ENCODE data around the gene CYBC1. TPM values are rescaled to one million over a fixed set of nuclear protein-coding genes. Genes with fewer than 3 reads are reported as not detected.
"Not testable (repeated sequence)": the region's sequence is repeated elsewhere in the genome, so short reads cannot be mapped to it uniquely, and the experiment has no call there.

CYBC1 gene
- polyA plus RNA-seq, 1 donor: 39.6 TPM

DNA sequence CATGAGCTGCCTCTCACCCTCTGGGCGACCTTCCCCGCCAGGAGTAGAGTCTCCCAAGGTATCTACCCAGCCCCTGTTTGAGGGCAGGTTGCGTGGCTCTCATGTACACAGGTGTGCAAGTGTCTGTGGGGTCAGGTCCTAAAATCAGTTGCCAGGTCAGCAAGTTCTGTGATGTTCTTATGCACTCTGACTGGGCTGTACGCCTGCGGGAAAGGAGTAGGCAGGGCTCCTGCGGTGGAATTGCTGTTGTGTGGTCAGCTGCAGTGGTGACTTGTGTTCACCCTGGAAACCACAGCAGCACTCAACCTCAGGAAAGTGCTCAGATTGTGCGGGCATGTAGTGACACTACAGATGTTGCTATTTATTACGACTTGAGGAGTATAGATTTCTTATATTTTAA is 27.4 kb upstream of the CYBC1 start:
- no peak for DNase-seq

DNA sequence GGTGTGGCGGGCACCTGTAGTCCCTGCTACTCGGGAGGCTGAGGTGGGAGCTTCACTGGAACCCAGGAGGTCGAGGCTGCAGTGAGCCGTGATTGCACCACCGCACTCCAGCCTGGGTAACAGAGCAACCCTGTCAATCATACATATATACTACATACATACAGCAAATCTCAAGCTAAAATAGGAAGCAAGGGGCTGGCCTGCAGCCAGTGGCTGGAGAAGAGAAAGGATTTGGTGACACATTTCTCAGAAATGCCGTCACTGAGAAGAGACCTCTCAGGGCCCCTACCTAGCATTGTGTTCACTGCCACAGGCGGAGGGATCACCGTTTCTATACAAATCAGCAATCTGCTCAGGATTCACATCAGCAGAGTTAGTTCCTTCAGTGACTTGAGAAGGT is 24.9 kb upstream of the CYBC1 start:
- no peak for DNase-seq

DNA sequence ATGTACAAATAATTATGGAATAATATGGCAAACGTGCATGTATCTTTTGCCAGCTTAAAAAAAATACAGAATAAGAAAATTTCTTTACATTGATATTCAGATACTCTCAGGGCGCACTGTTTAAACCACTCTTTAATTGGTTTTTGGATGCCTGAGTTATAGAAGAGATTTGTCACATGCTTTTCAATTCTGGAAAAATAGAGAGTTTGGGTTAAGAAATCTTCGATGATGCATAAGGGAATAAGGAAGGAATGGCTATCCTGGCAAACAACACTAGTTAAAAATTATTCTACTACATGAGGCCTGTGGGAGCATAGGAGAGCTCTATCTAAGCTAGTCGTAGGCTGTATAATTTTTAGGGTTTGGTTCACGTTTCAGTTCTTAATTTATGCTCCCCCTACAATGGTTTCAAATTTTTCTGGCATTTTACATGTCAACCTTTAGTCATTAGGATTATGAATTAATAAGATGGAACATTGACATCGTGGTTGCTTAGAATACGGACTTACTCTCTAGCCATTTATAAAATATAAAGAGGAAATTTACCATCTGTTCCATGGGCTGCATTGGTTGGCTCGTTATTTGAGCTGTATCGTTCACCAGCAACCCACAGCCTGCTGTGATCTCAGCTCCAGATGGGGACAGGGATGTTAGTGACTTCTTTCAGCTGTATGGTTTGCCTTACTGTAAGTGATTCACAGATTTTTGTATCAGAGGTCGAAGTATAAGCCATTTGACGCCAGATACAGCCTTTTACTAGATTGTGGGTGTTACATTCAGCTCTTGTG is 23.9 kb upstream of the CYBC1 start:
- DNase-seq: no peak

DNA sequence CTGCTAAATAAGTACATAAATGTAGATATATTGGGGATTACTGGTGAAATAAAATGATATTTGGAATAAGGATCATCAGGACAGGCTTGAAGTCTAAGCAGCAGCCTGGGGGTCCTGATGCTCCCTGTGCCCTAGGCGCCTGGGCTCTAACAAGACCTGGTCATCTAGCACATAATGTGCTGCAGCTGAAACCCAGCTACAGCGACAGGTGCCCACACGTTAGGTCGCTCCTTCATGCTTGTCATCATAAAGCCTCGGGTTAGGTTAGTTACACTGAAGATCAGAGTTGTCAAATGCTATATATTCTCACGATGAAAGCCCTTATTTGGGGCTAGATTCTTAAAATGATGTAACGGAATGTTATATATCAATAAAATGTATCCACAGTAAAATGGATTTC is 19.5 kb upstream of the CYBC1 start:
- DNase-seq: no peak

DNA sequence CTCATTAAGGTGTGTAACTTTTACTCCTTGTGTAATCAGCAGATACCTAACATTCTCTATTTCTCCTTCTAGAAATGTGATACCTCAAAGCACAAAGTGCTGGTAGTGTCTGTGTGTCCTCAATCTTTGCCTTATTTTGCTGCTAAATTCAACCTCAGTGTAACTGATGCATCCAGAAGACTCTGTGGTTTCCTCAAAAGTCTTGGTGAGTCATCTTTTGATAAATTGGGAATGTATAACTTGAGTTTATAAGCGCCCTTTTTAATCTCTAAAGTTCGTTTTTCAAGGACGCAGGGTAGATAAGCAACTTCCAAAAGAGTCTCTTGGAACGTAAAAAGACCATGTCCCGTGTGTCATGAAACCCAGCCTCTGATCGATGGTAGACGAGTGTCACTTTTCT is 18.1 kb upstream of the CYBC1 start:
- no peak for DNase-seq

DNA sequence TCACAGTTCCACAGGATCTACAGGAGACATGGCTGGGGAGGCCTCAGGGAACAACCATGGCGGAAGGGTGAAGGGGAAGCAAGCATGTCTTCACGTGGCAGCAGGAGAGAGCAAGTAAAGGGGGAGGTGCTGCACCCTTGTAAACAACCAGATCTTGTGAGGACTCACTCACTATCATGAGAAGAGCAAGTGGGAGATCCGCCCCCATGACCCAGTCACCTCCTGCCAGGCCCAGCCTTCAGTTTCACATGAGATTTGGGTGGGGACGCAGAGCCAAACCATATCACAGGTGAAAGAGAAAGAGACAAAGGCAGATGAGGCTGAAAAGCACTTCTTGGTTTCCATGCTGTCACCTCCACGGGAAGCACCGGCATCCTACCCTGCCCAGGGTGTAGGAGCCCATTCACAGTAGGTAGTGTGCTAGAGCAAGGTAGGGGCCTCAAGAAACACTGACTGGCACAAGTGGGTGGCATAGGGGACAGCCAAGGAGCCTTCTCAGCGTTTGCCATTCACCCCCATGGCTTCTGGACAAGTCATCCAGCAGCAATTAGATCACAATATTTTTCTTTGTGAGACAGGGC is 14.6 kb upstream of the CYBC1 start:
- DNase-seq: no peak

DNA sequence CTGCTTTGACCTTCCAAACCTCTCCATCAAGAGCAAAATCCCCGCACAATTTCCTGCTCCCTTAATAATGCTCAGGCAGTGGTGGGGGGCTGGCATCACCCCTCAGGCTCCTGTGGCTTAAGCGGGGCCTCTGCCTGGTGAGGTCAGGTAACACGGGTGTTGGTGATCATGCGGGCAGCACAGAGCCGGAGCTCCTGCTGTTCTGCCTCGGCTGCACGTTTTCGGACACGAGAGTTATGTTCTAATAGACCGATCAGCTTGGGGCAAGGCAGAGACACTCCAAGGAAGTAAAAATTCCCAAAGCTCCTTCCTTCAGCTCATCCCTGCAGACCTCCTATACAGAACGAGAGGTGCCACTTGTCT is 14.0 kb upstream of the CYBC1 start:
- DNase-seq: no peak

DNA sequence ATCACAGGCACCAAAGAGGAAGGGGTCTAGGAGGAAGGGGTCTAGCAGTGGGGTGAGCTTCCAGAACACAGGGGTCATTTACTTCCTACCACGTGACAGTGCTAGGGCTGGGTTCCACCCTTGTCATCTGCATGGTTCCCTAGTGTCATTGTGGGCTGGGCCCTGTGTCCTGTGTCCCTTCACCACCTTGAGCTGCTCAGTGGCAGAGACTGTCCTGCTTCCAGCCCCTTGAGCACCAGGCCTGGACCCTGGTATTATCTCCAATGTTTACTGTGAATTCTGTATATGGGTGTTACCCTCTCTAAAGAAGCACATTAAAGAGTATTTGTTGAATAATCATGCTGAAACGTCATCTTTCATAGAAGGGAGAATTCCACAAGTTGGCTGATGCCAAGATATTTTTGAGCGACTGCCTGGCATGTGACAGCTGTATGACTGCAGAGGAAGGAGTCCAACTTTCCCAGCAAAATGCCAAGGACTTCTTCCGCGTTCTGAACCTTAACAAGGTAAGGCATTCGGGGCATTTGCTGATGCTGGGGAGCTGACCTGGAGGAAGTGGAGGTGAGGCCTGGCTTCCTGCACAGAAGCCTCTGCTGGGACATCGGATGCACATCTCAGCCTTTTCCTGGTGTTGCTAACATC is 13.5 kb upstream of the CYBC1 start:
- DNase-seq: no peak

DNA sequence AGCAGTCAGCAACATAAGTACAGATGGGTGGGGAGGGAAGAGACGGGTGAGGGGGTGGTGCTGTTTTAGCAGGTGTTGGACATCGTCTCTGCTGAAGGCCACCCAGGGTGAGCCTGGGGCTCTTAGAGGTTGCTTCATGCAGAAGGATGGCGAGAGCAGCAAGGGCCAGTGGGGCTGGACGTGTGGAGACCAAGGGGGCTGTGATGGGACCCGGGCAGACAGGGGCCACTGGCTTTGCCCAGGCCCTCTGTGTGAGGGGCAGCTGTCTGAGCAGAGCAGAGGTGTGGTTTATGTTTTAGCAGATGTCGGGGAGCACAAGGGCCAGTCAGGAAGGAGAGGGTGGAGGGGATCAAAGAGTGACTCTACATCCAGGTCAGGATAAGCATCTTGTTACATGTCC is 12.8 kb upstream of the CYBC1 start:
- DNase-seq: no peak

DNA sequence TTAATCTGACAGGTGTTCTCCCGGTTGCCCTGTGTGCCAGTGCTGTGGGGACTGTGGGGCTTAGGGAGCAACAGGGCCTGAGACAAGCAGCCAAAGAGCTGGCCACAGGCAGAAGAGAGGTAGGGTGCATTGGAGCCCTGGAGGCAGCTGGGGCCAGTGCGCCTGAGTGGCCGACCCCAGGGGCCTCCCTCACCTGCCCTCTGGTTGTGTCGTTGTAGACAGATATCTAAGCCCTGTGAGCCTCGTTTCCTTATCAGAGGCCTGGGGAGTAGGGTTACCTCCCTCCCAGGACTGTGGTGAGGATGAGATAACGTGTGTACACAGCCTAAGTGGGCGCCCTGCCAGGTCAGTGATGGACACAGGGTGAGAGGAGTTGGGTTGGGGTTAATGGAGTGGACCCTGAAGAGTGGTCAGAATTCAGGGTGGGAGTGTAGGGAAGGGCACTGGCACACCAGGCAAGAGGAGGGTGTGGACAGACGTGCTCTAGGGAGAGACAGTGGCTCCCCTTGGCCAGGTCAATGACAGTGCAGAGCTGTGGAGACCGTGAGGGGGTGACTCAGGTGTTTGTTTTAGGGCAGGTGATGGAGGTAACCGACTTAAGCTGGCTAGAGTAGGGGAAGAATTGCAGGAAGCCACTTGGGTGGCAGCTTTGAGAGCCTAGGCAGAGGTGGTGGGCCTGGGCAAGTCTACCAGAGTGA is 11.4 kb upstream of the CYBC1 start:
- DNase-seq: no peak

DNA sequence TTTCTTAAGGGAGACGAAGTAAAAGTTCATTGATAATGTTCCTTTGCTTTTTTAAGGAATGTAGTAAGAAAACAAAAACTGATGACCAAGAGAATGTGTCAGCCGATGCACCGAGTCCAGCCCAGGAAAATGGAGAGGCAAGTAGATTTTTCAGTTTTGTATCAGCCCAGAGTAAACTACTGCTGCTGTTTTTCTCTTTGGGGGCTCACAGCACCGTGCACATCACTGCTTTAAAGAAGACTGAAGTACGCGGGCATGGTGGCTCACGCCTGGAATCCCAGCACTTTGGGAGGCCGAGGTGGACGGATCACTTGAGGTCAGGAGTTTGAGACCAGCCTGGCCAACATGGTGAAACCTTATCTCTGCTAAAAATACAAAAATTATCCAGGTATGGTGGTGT is 9.4 kb upstream of the CYBC1 start:
- DNase-seq: not testable (repeated sequence)

DNA sequence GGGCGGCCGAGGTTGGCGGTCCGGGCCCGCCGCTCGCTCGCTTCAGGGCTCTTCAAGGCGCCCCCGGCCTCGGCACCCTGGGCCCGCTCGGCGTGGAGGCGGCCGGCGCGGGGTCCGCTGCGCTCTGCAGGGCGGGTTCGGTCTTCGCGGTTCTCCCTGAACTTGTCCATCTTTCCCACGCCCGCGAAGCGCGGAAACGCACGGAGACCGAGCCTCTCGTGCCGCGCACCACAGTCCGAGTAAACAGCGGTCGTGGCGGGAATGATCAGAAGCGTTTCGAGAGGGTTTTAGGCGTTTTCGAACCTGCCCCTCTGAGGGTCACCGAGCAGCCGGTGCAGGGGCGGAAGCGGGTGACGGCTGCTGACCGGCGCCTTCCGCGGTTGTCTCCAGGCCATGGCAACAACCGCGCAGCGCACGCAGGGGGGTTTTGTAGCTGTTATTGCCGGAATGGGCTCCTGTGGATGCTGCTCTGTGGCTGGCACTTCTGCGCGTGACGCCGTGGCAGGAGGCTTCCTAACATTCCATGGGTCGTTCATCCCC is 8.4 kb upstream of the CYBC1 start:
- no peak for DNase-seq

DNA sequence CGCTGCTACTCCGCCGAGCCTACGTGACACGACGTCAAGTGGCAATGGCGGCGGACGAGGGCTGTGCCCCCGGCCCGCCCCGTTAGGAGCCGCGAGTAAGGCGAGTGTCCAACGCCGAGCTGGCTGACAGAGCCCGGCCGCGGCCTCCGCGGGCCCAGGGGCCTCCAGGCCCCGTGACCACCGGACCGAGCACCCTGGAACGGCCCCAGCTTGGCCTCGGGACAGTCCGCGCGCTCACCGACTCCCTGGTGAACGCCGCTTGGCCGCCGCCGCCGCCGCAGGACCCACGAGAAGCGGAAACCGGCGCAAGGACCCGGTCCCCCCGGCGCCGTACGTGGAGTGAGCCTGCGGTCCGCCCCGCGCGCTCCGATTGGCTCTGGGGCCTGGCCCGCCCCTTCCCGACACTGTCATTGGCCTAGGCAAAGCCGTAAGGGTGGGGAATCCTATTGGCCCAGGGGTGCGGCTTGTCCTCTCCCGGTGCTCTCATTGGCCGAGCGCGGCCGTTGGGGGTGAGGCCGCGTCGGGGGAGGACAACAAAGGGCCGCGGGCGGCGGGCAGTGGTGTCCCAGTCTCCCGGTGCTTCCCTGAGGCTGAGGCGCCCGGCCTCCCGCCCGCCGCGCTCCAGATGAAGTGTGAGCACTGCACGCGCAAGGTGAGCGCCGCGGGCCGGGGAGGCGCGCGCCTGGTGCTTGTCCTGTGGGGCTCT is 7.8 kb upstream of the CYBC1 start, which contains the start of gene NARF:
Gene NARF (plus strand): TSS at position 563 of the 706 bp plus-strand sequence. CDS start 63 bp downstream, at position 626.
- peak; percentile 98 for DNase-seq

DNA sequence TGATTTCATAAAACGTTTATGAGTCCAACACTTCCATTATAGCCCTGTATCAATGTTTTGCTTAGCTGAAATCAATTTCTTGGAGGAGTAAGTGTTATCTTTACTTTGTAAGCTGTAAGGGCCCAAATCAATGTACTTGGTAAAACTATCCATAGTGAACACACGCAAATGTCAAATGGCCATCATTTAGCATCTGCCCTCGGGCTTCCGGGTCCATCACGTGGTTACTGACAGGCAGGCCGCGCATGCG is 7.3 kb upstream of the CYBC1 start:
- DNase-seq: no peak

DNA sequence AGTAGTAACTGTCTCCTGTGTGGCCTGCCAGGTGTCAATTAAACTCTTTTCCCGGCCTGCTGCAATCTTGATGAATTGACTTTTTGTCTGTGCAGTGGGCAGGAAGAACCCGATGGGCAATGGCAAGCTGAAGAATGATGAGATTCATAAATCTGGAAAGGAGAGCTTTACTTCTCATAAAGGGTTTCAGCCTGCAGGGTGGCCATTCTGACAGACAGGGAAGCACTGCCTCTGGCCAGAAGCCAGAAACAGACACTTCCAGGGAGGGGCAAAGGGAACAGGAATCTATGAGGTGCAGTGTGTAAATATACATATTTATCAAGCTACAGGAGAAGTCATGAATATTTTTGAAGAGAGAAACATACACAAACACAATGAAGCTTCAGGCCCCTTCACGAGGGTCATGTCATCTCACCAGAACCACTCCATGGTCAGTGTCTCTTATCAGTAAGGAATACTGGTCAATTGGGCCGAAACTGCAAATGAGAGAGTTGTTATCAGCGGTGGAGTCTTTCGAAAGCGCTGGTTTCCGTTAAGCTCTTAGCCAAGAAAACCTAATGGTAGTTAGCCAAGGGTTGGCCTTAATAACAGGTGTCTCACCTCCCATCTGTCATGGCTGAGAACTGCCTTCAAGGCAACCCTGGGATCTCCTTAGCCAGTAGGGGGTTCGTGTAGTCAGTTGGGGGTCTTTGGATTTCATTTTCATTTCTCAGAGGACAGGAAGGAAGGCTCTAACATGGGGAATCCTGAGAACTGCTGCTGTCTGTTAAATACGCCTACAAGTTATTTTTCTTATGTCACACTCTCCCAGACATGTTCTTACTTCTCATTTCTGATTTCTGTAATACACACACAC is 6.7 kb upstream of the CYBC1 start:
- no peak for DNase-seq

DNA sequence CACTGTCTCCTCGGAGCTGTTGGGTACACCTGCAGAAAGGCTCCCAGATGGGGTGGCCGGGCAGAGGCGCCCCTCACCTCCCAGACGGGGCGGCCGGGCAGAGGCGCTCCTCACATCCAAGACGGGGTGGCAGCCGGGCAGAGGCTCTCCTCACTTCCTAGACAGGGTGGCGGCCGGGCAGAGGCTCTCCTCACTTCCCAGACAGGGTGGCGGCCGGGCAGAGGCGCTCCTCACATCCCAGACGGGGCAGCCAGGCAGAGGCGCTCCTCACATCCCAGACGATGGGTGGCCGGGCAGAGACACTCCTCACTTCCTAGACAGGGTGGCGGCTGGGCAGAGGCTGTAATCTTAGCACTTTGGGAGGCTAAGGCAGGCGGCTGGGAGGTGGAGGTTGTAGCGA is 3.2 kb upstream of the CYBC1 start:
- DNase-seq: not testable (repeated sequence)

DNA sequence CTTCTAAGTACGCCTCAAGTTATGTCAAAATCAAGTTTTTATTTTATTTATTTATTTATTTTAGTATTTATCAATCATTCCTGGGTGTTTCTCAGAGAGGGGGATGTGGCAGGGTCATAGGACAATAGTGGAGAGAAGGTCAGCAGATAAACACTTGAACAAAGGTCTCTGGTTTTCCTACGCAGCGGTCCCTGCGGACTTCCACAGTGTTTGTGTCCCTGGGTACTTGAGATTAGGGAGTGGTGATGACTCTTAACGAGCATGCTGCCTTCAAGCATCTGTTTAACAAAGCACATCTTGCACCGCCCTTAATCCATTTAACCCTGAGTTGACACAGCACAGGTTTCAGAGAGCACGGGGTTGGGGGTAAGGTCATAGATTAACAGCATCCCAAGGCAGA is 2.6 kb upstream of the CYBC1 start:
- DNase-seq: not testable (repeated sequence)

DNA sequence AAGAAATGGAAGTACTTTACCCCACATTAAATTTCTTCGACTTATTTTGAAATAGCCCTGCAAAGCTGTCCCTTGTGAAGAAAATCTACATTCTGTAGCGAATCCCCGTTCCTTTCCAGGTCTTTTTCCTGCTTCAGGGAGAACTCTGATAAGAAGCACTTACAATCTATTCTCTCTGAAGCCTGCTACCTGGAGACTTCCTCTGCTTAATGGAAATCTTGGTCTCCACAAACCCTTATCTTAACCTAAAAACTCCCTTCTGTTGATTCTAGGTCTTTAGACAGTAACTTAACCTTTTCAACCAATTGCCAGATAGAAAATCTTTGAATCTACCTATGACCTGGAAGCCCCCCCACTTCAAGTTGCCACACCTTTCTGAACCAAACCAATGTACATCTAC is 1.6 kb upstream of the CYBC1 start:
- DNase-seq: no peak

DNA sequence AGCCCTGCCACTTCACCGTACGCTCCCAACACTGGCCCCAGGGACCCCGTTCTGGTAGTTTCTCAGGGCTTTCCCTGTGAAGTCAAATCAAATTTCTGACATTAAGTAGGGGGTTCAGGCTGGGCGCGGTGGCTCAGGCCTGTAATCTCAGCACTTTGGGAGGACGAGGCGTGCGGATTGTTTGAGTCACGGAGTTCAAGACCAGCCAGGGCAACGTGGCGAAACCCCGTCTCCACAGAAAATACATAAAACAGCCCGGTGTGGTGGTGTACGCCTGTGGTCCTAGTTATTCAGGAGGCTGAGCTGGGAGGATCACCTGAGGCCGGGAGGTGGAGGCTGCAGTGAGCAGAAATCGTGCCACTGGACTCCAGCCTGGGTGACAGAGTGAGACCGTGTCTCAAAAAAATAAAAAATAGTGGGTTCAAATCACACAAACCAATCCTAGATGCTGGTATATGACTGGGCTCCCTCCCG is 632 bp downstream of the CYBC1 start:
- DNase-seq: no peak

DNA sequence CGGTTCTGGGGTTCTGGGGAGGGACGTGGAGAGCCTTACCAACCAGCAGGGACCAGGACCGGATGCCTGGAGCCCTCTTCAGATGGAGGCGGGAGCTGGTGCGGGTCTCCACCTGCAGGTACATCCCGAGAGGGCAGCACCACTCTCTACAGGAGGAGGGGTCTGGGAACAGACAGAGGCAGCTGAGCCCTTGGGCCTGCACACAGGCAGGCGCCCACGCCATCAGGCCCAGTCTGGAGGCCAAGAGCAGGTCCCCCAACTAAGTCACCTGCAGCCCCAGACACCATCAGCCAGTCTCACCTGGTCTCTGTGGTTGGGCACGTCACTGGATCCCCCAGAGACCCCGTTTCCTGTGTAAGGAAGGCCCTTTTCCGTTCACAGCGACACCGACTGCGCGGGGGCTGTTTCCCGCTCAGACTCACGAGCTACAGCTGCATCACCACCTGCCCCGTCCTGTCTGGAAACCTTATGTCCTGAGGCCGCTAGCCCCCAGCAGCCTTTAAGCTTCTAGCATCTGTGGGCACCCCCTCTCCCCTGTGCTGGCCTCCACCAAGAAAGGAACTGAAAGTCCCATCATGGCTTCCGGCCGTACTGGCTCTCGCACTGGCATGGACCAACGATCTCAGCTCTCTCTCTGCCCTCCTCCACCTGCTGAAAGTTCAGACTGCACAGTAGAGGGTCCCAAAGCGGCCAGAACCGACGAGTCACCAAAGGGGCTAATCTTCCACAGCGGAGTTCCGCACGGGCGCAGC is 1.2 kb downstream of the CYBC1 start:
- DNase-seq: no peak

DNA sequence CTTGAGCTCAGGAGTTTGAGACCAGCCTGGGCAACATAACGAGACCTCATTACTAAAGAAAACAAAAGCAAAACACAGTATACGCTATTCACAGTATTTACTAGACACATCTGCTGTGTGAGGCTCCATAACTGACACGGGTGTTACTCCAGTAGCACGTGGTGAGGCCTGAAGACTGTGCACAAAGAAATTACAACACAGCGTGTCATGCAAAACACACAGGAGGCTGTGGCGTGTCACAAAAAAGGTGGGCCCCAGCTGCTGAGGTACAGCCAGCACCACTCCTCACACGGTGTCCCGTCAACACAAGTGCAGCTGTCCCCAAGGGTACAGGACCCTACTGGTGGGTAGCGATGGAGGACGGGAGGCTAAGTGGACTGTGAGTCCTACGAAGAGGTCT is 2.7 kb downstream of the CYBC1 start:
- no peak for DNase-seq
